ENCODE measurements around the gene UBXN4.

- TF ChIP-seq, protein P1, sequence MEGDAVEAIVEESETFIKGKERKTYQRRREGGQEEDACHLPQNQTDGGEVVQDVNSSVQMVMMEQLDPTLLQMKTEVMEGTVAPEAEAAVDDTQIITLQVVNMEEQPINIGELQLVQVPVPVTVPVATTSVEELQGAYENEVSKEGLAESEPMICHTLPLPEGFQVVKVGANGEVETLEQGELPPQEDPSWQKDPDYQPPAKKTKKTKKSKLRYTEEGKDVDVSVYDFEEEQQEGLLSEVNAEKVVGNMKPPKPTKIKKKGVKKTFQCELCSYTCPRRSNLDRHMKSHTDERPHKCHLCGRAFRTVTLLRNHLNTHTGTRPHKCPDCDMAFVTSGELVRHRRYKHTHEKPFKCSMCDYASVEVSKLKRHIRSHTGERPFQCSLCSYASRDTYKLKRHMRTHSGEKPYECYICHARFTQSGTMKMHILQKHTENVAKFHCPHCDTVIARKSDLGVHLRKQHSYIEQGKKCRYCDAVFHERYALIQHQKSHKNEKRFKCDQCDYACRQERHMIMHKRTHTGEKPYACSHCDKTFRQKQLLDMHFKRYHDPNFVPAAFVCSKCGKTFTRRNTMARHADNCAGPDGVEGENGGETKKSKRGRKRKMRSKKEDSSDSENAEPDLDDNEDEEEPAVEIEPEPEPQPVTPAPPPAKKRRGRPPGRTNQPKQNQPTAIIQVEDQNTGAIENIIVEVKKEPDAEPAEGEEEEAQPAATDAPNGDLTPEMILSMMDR (IDR thresholded peaks at IDR 0.05) = no peak
- no peak for TF ChIP-seq POLR2A (IDR thresholded peaks at IDR 0.05)
Observed at GRCh38 chr2:135817466-135817865, 75.8 kb downstream of the UBXN4 start.
